Measurements from ENCODE around the gene NMBR.
"Not testable (repeated sequence)": the region's sequence is repeated elsewhere in the genome, so short reads cannot be mapped to it uniquely, and the experiment has no call there.

Gene NMBR

GRCh38 chr6:142154336-142154735 lies 7.4 kb upstream of the NMBR start:
- DNase-seq: no peak

DNA sequence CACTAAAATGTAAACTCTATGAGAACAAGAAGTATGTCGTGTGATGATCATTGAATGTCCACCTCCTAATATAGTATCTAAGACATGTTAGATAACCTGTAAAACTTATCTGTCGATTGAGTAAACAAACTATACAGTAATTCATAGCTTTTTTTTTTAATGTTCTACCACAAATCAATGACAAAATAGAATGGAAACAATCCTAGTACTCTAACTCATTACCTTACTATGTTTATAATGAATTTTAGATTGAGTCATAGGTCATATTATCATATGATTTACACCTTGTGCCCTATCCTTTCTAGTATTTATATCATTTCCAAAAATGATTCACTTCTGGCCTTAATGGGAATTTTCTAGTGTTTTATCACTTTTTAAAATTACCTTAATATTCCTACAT lies 6.3 kb upstream of the NMBR start:
- no peak for DNase-seq

- no peak for DNase-seq
These were observed 5.8 kb upstream of the NMBR start for GRCh38 chr6:142152746-142153145.

GRCh38 chr6:142141531-142141930 lies 5.4 kb downstream of the NMBR start:
- DNase-seq: not testable (repeated sequence)

DNA sequence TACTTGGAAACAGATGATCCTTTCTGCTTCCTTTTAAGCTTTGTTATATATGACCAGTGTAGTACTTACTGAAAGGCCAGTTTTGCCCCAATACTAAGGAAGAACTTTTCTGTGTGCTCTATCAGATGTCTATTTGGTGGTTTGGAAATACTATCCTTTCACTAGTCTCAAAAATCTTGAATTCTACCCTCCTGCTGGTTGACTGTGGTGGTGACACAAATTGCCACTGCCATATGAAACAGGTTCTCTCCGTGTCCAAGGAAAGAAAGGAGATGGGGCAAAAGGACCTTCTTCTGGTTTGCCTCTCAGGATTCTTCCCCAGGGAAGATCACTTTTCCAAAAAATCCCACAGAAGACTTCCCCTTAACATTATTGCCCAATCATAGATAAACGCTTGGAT lies 8.0 kb downstream of the NMBR start:
- DNase-seq: no peak

DNA sequence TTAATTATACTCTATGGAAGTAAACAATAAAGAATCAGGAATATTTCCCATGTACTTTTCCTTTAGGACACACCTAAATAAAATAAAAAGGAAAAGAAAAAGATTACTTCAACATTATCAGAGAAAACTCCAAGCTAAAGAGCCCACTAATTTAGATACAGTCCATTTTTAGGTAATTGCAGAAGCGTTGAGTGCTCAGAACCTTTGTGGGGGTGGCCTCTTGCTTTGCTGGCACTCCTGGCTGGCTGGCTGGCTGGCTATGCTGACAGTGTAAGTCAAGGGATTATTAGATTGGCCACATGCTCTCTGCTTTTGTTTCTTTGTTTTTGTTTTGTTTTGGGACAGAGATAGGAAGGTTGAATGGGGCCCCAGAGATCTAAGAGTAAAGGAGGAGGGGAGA lies 14.3 kb downstream of the NMBR start, which contains the start of gene GJE1:
Gene GJE1, plus strand, starts transcription at position 301 of the 400 bp plus-strand sequence. CDS start 234 bp downstream, outside the sequence.
- DNase-seq: no peak

DNA sequence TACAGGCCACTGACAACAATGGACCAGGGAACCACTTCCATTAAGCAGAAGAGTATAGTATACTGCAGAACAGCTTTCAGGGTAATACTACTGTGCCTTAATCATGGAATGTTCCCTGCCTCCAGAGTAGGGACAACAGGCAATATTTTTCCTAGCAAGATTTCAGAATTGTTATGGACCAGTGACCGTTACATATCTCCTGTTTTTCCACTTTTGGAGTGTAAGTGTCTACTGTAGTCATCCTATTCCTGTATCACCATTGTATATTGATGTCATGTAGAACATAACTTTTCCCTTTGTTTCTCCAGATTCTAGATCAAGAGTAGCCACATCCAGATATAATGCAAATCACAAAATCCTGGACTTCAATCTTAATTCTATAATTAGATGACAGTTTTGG lies 16.1 kb downstream of the NMBR start:
- no peak for DNase-seq

DNA sequence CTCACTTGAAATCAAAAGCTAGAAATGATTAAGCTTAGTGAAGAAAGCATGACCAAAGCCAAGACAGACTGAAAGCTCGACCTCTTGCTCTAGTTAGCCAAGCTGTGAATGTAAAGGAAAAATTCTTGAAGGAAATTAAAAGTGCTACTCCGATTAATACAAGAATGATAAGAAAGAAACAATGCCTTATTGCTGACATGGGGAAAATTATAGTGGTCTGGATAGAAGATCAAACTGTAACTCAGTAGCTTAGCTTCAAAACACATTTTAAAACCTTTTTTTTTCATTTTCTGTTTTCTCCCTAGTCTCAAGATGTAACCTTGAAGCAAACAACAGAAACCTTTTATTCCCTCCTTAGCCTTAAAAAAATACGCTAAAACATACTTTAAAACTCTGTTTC lies 25.6 kb downstream of the NMBR start:
- DNase-seq: no peak

DNA sequence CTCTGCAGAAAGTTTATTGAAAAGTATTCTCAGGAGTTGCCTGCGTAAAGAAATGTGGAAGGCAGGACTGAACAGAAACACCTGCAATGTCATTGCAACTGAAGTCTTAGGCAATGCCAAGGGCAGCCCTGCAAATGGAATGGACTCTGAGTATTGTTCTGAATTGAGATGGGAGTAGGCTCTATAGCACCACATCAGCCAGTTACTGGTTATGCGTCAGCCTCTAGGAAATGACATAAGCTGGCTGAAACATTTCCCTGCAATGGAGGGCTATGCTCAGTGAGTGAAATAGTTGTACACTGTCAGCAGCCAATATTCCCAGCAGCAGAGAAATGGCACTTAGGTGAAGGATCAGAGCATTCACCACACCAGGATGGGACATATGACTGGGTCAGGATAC lies 28.0 kb downstream of the NMBR start:
- DNase-seq: no peak

- DNase-seq: no peak
These were observed 28.6 kb downstream of the NMBR start for GRCh38 chr6:142118328-142118727.

- DNase-seq: no peak
These were observed 29.6 kb downstream of the NMBR start for GRCh38 chr6:142117366-142117765.

- peak; percentile 84 to 88 for DNase-seq
These were observed 34.4 kb downstream of the NMBR start for GRCh38 chr6:142112451-142113061.

- DNase-seq: not testable (repeated sequence)
These were observed 36.1 kb downstream of the NMBR start for GRCh38 chr6:142110820-142111219.

DNA sequence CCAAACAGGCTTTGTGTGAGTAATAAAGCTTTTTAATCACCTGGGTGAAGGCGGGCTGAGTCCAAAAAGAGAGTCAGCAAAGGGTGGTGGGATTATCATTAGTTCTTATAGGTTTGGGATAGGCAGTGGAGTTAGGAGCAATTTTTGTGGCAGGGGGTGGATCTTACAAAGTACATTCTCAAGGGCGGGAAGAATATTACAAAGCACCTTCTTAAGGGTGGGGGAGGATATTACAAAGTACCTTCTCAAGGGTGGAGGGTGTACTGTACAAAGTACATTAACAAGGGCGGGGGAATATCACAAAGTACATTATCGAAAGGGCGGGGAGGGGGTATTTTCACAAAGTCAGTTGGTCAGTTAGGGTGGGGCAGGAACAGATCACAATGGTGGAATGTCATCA lies 42.1 kb downstream of the NMBR start:
- DNase-seq: not testable (repeated sequence)

DNA sequence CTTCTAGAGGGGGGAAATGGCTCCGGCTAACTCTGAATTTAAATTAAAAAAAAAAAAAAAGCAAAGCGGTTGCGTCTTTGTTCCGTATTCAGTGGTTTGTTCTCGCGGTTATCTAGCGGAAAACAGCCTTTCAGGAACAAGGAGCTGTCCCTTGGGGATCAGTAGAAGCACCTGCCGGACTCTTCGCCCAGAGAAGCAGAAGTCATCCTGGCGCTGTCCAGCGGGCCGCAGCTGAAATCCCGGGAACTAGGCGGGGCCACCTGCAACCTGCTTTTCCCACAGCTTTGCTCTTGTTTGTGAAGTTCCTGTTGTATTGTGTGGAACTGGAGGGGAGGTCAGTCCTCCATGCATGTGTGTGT lies 58.1 kb downstream of the NMBR start:
- DNase-seq: no peak

GRCh38 chr6:142087950-142088857 lies 58.7 kb downstream of the NMBR start:
- DNase-seq: no peak

GRCh38 chr6:142079130-142079529 lies 67.8 kb downstream of the NMBR start:
- no peak for DNase-seq

DNA sequence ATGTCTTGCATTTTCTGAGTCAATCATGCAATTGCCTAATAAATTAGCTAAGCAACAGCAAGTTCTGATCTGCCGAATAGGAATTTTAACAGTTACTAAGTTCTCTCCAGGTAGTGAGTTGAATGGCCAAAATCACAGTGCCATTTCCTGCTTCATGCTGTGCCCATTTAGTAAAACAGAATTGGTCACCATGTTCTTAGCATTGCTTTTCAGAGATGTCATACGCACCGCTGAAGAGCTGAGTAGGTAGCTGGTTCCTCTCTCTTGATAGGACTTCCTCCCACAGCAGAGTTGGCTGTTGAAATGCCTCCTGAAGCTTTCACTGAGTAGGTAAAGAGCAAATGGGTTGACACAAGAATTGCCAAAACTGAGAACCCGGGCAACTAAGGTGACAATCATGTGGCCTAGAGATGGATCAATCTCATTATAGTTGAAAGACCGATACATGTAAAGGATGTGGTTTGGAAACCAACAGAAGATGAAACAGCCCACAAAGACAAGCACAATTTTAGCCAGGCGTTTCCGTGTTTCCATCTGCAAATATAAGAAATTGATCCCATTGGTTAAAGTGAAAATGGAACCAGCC lies 71.3 kb downstream of the NMBR start:
- DNase-seq: no peak

DNA sequence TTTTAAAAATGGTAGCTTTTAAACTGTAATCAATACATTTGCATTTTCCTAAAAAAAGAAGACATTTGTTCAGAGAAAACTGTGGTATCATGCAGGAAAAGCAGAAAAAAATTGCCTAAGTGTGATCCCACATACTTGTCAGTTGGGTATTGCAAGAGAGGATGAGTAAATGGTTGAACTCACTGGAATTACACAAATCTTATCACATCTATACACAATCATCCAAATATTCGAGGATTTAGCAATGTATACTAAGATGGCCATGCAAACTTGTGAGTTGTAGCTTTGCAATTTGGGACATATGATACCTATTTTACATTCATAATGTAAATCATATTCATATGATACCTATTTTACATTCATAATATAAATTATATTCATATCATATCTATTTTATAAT lies 72.4 kb downstream of the NMBR start:
- no peak for DNase-seq

- DNase-seq: no peak
These were observed 74.9 kb downstream of the NMBR start for GRCh38 chr6:142071981-142072380.

DNA sequence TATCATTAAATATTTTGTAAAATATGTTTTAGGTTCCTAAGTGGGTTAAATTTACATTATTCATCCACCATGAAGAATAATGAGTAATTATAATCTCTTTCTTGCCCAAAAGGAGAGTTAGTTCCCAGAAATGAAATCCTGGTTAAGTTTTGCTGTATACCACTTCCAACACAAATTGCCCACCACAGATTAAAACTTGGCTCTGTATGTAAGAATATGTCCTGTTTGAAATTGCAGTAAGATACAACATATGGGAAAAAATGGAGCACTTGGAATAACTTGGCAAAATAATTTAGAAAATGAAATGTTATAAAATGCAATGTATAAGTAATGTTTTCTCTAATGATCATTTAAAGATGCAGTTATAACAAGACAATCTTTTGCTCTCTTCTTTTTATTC lies 78.5 kb downstream of the NMBR start:
- DNase-seq: no peak

- not testable (repeated sequence) for DNase-seq
These were observed 84.1 kb downstream of the NMBR start for GRCh38 chr6:142062861-142063260.

DNA sequence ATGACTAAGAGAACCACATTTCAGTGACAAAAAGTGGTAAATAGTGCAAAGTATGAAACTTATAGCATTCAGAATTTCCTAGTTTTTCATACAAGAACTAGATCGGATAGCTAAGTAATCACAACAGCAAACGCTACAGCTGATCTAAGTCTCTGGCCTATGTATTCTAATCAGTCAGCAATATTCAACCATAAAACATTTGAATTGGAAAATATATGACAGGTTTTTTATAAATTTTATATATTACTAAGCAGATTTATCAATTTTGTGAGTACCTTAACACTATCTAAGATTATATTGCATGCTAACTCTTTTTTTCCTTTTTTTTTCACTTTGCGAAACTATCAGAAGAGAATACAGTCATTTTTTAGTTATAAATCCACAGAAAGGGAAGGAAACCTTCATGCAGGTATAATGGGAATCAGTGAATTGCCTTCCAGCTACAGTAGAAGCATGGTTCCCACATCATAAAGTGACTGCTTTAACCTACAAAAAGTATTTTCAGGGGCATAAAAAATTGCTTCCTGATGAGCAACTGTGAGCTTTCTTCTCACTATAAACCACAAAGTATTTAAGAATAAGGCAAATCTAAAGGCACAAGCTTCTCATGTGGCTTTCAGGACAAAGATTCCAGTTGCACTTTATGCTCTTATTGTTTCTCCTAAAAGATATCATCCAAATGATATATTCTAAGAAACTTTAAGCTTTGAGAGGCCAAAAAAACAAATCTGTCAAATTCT lies 88.2 kb downstream of the NMBR start:
- no peak for DNase-seq
